Esophagus squamous epithelium (tissue), 5 donors: Measurements from ENCODE around the gene GPX4. TPM values are rescaled to one million over a fixed set of nuclear protein-coding genes. Genes with fewer than 3 reads are reported as not detected.

Experiments used
- DNase-seq: peaks from one replicate; lab custom pipeline; 2025; lab: John Stamatoyannopoulos, UW
- H3K27ac ChIP-seq, 4 donors: fragments of 200-600 bp; sonication (generic); one replicate each; pipeline ENCODE4 v1.5.1; 2016 to 2019; ENCODE audit warnings: mild to moderate bottlenecking in 1 of 4
- H3K27me3 ChIP-seq, 4 donors: fragments of 200-600 bp; sonication (generic); 1 replicate in 3 of 4; 2 replicates in 1 of 4; pipeline versions ENCODE4 v1.5.1 to v1.6.0; 2017 to 2021; ENCODE audit warnings: antibody characterized with exemption in 1 of 4
- H3K36me3 ChIP-seq, 3 donors: fragments of 200-600 bp; sonication (generic); one replicate each; pipeline ENCODE4 v1.5.1; 2016 to 2019
- H3K4me1 ChIP-seq, 3 donors: fragments of 200-600 bp; sonication (generic); one replicate each; pipeline ENCODE4 v1.5.1; 2017 to 2019
- H3K4me3 ChIP-seq, 4 donors: fragments of 200-600 bp; sonication (generic); 1 replicate in 3 of 4; 2 replicates in 1 of 4; pipeline ENCODE4 v1.5.1; 2016 to 2019; ENCODE audit warnings: mild to moderate bottlenecking in 2 of 4, moderate library complexity in 1 of 4
- H3K9me3 ChIP-seq, 3 donors: fragments of 200-600 bp; sonication (generic); one replicate each; pipeline ENCODE4 v1.5.1; 2016 to 2019
- POLR2A ChIP-seq, 4 donors: fragments of 450-650 bp; IDR thresholded peaks; one replicate each; pipeline ENCODE4 v1.6.1; 2017; ENCODE audit warnings: antibody characterized with exemption in 4 of 4, mild to moderate bottlenecking in 4 of 4, moderate library complexity in 3 of 4
- WGBS, 2 donors: methylation state at CpG; one replicate each; pipeline ENCODE4 v1.1.5; 2018; 5-methylcytosine and 5-hydroxymethylcytosine counted together
- intact Hi-C: fragments of 100-400 bp; cut with DNase I; formaldehyde crosslinking; loops from one replicate; pipeline ENCODE4 v1.15.0; 2022
- total RNA-seq, 4 donors: library from RNA; depleted of rRNA; stranded (reverse); fragments of >200 nt; gene quantifications; one replicate each; pipeline ENCODE4 v1.1.0, GENCODE V29; 2016
- TF ChIP-seq, protein P1 (sequence below), 6 experiments: fragments of 450-650 bp in 4 of 6; fragments of 200-600 bp in 2 of 6; sonication (generic) in 2 of 6; IDR thresholded peaks; one replicate each; pipeline ENCODE4 v1.5.1; 2016 to 2019; ENCODE audit warnings: antibody characterized with exemption in 6 of 6, mild to moderate bottlenecking in 4 of 6, moderate library complexity in 4 of 6
- donor health status: DM: yes; HTN: yes; CAD: no.

The GPX4 gene
- total RNA-seq, 4 donors from 2014 or later = 108 to 405 (median 244) TPM

DNA sequence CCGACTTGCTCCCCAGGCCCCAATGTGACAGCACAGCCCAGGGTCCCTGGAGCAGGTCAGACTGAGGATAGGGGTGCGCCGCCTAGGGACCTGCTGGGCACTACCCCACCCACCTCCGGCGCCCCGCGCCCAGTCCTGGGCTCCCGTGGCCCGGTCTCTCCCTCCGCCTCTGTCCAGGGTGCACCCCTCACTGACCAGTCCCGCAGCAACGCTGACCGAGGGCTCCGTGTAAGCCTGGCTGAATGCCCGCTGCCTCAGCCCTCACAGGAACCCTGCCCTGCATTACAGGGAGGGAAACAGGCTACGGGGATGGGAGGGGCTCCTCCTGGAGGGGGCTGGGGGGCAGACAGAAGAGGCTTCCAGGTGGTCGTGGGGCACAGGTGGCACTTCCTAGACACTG is 31.7 kb downstream of the GPX4 start:
- intact Hi-C loops = no loop called here
- 83 to 88% methylated on average over 7 to 10 of the region's 17 CpGs for WGBS, 2 donors
- Histone ChIP-seq H3K4me3 (peak overlapping the region in 1 of 4 donors; percentile 9), H3K27me3 (no peaks in the 10 kb centered on the region), H3K36me3 (peaks cover 0 to 39% (median 0%) of the 10 kb centered on the region in 3 donors), H3K4me1 (peaks cover 46 to 66% (median 52%) of the 10 kb centered on the region in 3 donors), H3K9me3 (no peaks in the 10 kb centered on the region), H3K27ac (peak overlapping the region; percentile 32 to 96 (median 78))
- DNase-seq = no peak
- no peak for TF ChIP-seq POLR2A (IDR thresholded peaks at IDR 0.05)

DNA sequence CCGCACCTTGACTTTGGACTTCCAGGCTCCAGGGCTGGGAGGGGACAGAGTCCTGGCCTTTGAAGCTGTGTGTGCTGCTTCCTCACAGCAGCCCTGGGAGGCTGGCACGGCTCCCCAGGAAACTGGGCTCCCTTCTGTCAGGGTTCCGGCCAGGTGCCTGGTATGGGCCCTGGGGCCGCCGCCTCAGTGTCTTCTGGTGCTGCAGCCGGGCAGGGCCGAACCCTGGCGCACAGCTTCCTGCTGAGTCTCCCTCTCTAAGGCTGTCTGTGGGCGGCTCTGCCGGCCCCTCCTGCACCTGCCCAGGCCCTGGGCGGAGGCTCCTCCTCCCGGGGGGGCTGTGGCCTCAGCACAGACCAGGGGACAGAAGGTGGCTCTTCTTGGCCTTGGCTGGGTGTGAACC is 32.4 kb downstream of the GPX4 start:
- TF ChIP-seq POLR2A (IDR thresholded peaks at IDR 0.05) = no peak
- TF ChIP-seq, protein P1, sequence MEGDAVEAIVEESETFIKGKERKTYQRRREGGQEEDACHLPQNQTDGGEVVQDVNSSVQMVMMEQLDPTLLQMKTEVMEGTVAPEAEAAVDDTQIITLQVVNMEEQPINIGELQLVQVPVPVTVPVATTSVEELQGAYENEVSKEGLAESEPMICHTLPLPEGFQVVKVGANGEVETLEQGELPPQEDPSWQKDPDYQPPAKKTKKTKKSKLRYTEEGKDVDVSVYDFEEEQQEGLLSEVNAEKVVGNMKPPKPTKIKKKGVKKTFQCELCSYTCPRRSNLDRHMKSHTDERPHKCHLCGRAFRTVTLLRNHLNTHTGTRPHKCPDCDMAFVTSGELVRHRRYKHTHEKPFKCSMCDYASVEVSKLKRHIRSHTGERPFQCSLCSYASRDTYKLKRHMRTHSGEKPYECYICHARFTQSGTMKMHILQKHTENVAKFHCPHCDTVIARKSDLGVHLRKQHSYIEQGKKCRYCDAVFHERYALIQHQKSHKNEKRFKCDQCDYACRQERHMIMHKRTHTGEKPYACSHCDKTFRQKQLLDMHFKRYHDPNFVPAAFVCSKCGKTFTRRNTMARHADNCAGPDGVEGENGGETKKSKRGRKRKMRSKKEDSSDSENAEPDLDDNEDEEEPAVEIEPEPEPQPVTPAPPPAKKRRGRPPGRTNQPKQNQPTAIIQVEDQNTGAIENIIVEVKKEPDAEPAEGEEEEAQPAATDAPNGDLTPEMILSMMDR (IDR thresholded peaks at IDR 0.05) = no peak
- H3K27me3 ChIP-seq = no peaks in the 10 kb centered on the region
- peaks cover 38 to 59% (median 45%) of the 10 kb centered on the region in 3 donors for H3K4me1 ChIP-seq
- H3K27ac ChIP-seq = peak overlapping the region; percentile 32 to 96 (median 78)
- H3K4me3 ChIP-seq = no peak overlapping the region
- no peak for DNase-seq
- WGBS, 2 donors = 0 to 100% methylated on average over 1 of the region's 12 CpGs
- peaks cover 0 to 47% (median 0%) of the 10 kb centered on the region in 3 donors for H3K36me3 ChIP-seq
- H3K9me3 ChIP-seq = no peaks in the 10 kb centered on the region
- intact Hi-C loops = no loop called here

DNA sequence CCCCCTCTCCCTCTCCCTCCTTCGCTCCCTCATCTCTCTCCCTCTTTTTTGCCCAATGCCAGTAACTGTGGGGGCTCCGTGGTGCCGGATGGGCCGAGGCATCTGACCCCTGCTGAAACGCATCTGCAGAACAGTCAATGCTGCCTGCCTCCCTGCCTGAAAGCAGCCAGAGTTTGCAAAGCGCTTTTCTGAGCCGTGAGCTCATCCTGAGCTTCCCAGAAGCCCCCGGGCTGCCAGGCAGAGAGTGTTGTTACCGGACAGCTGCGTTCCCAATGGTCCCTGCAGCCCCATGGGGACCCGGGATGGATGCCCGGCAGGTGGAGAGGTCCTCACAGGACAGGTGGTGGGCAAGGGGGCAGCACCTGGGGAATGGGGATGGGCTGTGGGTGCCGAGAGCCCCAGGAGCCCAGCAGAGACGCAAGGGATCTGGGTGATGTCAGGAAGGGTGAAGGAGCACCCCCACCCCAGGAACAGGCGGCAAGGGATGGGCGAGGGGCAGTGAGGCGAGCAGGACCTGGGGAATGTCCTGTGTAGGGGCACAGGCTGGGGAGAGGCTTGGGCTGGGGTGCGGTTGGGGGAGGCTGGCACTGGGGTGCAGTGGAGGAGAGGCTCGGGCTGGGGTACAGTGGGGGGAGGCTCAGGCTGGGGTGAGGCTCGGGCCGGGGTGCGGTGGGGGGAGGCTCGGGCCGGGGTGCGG is 33.0 kb downstream of the GPX4 start:
- 73 to 92% methylated on average over 8 of the region's 25 CpGs for WGBS, 2 donors
- H3K9me3 ChIP-seq = no peaks in the 10 kb centered on the region
- intact Hi-C loops = no loop called here
- H3K36me3 ChIP-seq = peaks cover 0 to 53% (median 0%) of the 10 kb centered on the region in 3 donors
- H3K4me3 ChIP-seq = no peak overlapping the region
- TF ChIP-seq, protein P1 (IDR thresholded peaks at IDR 0.05) = no peak
- no peak for TF ChIP-seq POLR2A (IDR thresholded peaks at IDR 0.05)
- H3K27me3 ChIP-seq = no peaks in the 10 kb centered on the region
- H3K27ac ChIP-seq = peak overlapping the region; percentile 32 to 96 (median 78)
- peaks cover 33 to 53% (median 45%) of the 10 kb centered on the region in 3 donors for H3K4me1 ChIP-seq
- no peak for DNase-seq

DNA sequence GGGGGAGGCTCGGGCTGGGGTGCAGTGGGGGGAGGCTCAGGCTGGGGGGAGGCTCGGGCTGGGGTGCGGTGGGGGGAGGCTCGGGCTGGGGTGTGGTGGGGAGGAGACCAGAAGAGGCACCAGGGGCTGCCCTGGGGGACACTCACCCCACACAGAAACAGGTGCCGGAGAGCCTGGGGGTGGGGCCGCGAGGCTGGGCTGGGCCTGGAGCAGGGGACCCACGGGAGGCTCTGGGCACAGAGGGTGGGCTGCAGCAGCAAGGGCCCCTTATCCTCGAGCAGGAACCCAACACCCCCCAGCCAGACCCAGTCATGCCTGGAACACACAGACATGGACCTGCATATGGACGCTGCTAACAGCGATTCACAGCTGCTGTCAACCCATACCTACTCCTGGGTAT is 34.3 kb downstream of the GPX4 start:
- intact Hi-C loops = no loop called here
- WGBS, 2 donors = no CpG with 5 or more reads among the region's 11 CpGs
- TF ChIP-seq POLR2A (IDR thresholded peaks at IDR 0.05) = no peak
- TF ChIP-seq, protein P1 (IDR thresholded peaks at IDR 0.05) = no peak
- Histone ChIP-seq H3K9me3 (no peaks in the 10 kb centered on the region), H3K27ac (no peak overlapping the region), H3K36me3 (peaks cover 0 to 66% (median 8%) of the 10 kb centered on the region in 3 donors), H3K4me1 (peaks cover 24 to 40% (median 36%) of the 10 kb centered on the region in 3 donors), H3K4me3 (no peak overlapping the region), H3K27me3 (no peaks in the 10 kb centered on the region)
- no peak for DNase-seq

DNA sequence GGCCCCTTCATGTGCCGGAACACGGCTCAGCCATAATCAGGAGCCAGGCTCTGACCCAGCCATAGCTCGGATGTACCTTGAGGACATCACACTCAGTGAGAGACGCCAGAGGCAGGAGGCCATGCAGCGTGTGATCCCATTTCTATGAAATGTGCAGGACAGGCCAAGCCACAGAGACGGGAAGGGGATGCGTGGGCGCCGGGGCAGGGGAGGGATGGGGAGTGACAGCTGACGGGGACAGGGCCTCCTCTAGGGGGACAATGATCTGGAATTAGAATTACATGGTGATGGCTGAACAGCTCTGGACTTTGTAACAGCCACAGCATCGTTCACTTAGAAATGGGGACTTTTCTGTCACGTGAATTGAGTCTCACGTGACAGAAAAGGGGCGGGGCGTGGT is 35.3 kb downstream of the GPX4 start:
- no peak for DNase-seq
- TF ChIP-seq, protein P1 (IDR thresholded peaks at IDR 0.05) = no peak
- TF ChIP-seq POLR2A (IDR thresholded peaks at IDR 0.05) = no peak
- Histone ChIP-seq H3K4me1 (peaks cover 20 to 29% (median 25%) of the 10 kb centered on the region in 3 donors), H3K4me3 (no peak overlapping the region), H3K36me3 (peaks cover 6 to 70% (median 18%) of the 10 kb centered on the region in 3 donors), H3K27ac (no peak overlapping the region), H3K27me3 (no peaks in the 10 kb centered on the region), H3K9me3 (no peaks in the 10 kb centered on the region)
- 86 to 92% methylated on average over 11 to 15 of the region's 15 CpGs for whole genome bisulfite sequencing, 2 donors
- intact Hi-C loops = no loop called here
